HG03025 (cell line): ENCODE data around the gene SNX15.

ENCODE experiments used
- ATAC-seq: cut with Tn5 transposase; IDR thresholded peaks from one replicate; pipeline ENCODE4 v1.9.1; 2021; ENCODE audit warnings: mild to moderate bottlenecking, moderate library complexity; ENCODE audit not compliant: unreplicated experiment, low FRiP score

SNX15 gene

GRCh38 chr11:65078151-65078550, 50.9 kb downstream of the SNX15 start:
- ATAC-seq = no peak

GRCh38 chr11:65078786-65079342, 51.6 kb downstream of the SNX15 start:
- no peak for ATAC-seq

- peak; percentile 32 for ATAC-seq
Measured at GRCh38 chr11:65083134-65083833, 56.0 kb downstream of the SNX15 start.

DNA sequence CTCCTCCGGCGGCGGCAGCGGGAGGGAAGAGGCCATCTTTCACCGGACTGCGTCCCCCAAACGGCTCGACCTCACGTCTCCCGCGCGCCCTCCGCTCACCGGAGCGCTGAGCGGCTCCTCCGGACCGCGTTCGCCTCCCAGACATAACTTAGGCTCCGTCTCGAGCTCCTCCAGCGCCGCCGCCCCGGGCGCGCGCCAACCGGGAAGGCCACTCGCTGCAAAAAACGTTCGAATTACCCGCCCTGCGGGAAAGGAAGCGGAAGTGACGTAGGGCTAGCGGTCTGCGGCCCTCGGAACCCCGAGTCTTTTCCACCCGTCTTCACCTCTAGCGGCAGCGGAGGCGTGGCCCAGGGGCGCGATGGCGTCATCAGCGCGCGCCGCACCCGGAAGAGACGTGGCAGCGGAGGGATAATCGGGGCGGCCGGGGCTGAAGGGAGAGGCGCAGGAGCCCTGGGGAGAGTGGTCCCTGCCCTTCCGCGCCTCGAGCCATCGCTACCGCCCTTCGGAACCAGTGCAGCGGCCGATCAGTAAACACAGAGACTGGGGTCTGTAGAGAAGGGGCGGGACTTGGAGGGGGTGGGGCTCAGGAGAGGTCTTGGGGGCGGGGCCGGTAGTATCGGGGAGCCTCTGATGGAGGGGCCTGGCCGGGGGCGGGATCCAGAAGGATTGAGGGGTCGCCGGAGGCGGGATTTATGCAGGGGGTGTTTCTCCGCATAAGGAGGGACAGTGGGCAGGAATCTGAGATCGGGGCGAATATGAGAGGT, 56.8 kb downstream of the SNX15 start, which contains the start of the genes CDCA5 and ZFPL1:
CDCA5 (minus strand) TSS at position 207 of the 764 bp plus-strand sequence; CDS start at position 145, 62 bp downstream.
ZFPL1 (plus strand) TSS at position 389 of the 764 bp plus-strand sequence. CDS start 477 bp downstream, outside the sequence.
- ATAC-seq = peak; percentile 67

DNA sequence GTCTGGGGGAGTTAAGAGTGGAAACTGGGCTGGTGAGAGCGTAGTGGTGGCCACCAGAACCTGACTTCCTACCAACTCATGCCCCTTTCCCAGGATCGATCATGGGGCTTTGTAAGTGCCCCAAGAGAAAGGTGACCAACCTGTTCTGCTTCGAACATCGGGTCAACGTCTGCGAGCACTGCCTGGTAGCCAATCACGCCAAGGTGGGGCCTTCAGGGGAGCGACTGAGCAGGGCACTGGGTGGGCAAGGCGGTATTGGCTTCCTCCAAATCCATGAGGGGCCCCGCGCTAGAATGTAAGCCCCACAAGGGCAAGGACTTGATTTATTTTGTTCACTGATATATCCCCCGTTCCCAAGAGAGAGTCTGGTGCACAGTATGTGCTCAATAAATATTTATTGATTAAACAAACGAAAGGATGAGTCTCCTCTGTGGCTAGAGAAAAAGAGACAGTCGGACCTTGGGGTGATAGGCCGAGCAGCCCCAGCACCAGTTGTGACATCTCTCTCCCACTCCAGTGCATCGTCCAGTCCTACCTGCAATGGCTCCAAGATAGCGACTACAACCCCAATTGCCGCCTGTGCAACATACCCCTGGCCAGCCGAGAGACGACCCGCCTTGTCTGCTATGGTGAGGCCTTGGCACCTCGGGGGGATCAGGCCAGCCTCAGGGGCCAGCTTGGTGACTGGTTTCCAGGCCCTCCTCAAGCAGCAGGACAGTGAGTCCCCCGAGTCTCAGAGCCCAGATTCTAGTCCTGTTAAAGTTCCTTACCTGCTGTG, 57.5 kb downstream of the SNX15 start:
- no peak for ATAC-seq

GRCh38 chr11:65085446-65085845, 58.2 kb downstream of the SNX15 start:
- ATAC-seq = no peak

GRCh38 chr11:65086809-65087208, 59.6 kb downstream of the SNX15 start:
- ATAC-seq = no peak

DNA sequence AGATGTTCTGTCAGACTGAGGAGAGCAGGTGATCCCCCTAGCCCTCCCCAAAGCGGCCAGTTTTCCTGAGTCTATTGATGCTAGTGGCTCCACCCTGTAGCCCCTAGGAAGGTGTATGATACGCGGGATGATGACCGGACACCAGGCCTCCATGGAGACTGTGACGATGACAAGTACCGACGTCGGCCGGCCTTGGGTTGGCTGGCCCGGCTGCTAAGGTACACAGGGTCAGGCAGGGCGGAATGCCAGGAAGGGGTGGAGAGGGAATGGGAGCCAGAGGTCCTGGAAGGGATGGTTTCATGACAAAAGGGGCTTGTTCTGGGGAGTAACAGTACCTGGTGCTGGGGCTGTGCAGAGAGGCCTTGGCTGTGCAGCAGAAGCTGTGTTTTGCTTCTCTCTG, 60.0 kb downstream of the SNX15 start:
- ATAC-seq = no peak

DNA sequence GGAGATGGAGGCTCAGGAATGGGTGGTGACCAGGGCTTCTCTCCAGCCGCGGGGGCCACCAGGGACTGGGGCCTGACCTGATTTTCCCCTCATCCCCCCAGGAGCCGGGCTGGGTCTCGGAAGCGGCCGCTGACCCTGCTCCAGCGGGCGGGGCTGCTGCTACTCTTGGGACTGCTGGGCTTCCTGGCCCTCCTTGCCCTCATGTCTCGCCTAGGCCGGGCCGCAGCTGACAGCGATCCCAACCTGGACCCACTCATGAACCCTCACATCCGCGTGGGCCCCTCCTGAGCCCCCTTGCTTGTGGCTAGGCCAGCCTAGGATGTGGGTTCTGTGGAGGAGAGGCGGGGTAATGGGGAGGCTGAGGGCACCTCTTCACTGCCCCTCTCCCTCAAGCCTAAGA, 60.6 kb downstream of the SNX15 start:
- no peak for ATAC-seq

DNA sequence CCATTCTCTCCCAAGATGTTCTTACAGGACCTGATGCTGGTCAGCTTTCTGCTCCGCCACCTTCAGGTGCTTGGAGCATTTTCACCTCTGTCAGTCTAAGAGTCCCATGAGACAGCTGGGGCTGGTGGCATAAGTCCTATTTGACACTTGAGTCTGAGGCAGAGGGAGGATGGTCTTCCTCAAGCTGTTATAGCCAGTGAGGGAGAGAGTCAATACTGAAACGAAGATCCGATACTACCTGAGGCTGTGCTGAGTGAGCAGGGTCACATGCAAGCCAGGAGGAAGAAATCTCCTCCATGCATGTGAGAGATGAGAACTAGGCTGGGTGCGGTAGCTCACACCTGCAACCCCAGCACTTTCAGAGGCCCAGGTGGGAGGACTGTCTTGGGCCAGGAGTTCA, 62.4 kb downstream of the SNX15 start:
- ATAC-seq = no peak
